Measurements from ENCODE around the gene MACO1.

DNA sequence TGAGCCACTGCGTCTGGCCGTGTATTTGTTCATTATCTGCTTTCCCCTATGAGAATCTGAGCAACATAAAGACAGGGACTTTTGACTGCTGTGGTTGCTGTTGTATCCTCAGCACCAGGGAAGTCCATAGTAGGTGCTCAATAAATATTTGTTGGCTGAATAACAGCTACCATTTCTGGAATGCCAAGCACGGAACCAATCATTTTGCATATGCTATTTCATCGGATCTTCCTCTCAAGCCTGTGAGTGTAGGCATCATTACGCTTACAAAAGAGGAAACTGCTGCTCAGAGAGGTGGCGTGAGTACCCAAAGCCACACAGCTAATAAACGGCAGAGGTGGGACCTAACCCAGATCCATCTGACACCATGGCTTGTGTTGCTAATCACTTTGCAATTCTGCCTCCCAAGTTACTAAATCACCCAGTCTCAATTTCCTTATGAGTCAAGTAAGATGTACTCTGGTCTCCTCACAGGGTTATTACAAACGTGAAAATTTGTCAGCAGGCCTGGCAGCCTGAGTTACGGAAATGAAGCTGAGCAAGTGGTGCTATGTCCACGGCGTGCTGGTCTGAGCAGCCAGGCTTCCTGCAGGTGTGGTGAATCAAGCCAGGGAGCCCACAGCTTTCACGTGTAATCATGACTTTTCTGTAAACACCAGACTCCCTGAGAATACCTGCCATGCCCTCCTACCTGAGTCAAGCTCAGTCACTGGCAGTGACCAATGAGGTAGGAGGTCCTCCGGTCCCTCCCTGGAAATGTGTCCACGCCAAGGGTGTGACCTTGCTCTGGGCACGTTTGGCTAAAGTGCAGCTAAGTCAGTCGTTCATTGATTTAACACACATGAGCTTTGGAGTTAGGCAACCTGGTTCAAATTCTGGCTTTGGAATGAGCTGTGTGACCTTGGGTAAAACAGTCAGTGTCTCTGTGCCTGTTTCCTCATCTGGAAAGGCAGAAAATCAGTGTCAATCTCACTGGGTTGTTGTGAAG lies 5.3 kb upstream of the MACO1 start:
- no peak for TF ChIP-seq EZH2phosphoT487 (conservative IDR thresholded peaks at IDR 0.05; ENCODE audit: low read length)
- TF ChIP-seq, protein P1, sequence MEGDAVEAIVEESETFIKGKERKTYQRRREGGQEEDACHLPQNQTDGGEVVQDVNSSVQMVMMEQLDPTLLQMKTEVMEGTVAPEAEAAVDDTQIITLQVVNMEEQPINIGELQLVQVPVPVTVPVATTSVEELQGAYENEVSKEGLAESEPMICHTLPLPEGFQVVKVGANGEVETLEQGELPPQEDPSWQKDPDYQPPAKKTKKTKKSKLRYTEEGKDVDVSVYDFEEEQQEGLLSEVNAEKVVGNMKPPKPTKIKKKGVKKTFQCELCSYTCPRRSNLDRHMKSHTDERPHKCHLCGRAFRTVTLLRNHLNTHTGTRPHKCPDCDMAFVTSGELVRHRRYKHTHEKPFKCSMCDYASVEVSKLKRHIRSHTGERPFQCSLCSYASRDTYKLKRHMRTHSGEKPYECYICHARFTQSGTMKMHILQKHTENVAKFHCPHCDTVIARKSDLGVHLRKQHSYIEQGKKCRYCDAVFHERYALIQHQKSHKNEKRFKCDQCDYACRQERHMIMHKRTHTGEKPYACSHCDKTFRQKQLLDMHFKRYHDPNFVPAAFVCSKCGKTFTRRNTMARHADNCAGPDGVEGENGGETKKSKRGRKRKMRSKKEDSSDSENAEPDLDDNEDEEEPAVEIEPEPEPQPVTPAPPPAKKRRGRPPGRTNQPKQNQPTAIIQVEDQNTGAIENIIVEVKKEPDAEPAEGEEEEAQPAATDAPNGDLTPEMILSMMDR (IDR thresholded peaks at IDR 0.05; ENCODE audit: insufficient read depth, low read length, poor library complexity, severe bottlenecking): no peak

All from SU-DHL-6 (cell line).